HT-29 (cell line): ENCODE results near the gene PPTC7. TPM values are rescaled to one million over a fixed set of nuclear protein-coding genes. Genes with fewer than 3 reads are reported as not detected.
"Not testable (repeated sequence)": the region's sequence is repeated elsewhere in the genome, so short reads cannot be mapped to it uniquely, and the experiment has no call there.

Source experiments
- DNase-seq: peaks from one replicate; pipeline ENCODE4 v3.0.0-alpha.2; 2015; ENCODE audit warnings: low spot score
- total RNA-seq: library from RNA; depleted of rRNA; stranded (reverse); fragments of >200 nt; shearing (Covaris generic); gene quantifications from 2 replicates; pipeline ENCODE4 v1.2.3, GENCODE V29; 2014; rRNA removed

The PPTC7 gene, protein sequence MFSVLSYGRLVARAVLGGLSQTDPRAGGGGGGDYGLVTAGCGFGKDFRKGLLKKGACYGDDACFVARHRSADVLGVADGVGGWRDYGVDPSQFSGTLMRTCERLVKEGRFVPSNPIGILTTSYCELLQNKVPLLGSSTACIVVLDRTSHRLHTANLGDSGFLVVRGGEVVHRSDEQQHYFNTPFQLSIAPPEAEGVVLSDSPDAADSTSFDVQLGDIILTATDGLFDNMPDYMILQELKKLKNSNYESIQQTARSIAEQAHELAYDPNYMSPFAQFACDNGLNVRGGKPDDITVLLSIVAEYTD
- total RNA-seq, result 3.7 and 6.1 TPM in 2 replicates

DNA sequence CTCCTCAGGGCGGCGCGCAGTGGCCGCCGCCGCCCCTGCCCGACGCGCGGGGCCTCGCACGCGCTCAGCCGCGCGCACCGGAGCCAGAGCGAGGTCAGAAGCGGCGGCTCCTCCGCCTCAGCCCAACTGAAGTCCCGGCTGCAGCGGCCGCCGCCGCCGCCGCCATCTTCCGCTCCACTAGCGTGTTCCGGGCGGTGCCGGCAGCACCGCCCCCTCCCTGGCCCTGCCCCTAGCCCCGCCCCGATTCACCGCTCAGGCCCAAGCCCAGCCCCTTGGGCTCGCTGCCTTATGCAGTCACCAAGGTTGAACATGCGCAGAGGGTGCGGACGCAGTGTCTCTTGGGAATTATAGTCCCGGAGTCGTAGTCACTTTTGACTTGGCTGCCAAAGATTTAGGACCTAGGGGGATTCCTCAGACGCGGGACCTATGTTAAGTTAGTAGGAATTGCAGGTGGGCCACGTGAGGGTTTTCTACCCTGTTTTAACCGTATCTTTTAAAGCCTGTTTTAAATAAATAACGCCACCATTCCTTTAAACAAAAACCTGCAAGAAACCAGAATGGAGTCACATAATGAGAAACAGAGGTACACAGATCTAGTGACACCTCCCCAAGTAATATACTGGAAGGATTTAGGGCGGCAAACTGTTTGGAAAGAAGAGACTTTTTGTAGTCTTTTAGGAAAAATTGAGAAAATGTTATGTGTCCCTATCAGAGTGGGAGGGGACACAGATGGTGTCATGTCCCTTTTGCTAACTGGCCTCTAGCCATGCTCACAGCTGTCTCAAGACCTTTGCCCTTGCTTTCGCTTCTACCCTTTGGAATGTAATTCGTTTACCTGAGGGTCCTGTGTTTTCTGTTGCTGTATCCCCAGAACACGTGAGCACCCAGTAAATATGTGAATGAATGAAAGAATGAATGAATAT, at the start of gene PPTC7:
PPTC7 (minus strand) TSS at position 182 of the 923 bp plus-strand sequence. CDS start 287 bp downstream, outside the sequence.
- DNase-seq, result peak; percentile 93

DNA sequence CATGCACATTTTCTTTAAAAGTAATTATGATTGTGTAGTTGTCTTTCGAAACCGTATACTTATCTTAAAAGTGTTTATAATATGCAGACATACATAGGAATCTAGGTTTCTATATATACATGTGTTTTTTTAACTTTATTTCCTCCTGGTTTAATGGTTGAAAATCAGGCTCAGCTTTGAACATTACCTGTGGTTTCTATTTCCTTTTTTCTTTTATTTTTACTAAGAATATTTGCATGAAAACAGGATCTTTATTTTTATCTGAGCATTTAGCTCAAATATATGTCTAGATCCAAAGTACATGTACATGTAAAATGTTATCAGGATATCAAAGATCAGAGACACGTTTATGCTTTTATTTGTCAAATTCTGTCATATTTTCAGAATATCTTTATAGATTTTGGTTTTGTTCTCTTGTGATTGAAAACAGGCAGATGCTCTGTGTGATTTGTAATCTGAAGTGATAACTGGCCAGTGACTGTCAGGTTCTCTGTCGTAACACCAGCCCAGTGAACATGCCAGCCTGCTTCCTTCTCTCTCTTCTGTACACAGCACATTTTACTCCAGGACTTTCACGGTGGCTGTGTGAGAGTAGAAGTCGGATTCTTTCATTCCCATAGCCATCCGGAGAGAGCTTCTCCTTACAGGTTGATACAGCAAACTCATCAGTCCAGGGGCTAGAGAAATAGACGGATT, 44.5 kb upstream of the PPTC7 start:
- no peak for DNase-seq

DNA sequence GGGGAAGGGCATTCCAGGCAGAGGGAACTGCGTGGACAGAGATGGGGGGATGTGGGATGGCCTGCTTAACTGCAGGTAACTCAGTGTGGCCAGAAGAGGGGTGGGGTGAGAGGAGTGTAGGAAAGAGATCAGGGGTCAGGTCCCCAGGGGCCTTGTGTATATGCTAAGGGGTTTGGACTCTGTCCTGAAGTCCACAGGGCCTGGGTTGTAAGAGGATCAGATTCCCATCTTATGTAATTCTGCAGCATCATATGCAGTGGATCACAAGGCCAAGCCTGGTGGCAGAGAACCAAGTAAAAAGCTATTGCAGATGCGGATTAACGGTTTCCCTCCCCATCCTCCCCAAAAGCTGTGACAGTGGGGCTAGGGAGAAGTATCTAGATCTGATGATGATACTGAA, 39.5 kb upstream of the PPTC7 start:
- DNase-seq, result no peak

DNA sequence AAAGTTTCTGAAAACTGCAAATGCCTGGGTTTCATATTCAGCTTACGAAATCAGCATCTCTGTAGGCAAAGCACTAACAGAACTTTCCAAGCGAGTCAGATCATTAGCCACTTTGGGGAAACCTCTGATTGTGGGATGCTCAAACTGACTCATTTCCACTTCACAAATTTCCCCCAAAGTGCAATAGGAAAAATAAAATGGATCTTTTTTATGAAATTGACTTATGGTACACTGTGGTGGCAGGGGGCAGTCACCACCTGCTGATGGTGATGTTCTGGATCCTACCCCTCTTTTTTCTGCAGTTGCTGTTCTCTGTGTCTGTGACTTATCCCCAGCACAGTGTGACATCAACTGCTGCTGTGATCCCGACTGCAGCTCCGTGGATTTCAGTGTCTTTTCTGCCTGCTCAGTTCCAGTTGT, 36.4 kb upstream of the PPTC7 start:
- DNase-seq, result no peak

DNA sequence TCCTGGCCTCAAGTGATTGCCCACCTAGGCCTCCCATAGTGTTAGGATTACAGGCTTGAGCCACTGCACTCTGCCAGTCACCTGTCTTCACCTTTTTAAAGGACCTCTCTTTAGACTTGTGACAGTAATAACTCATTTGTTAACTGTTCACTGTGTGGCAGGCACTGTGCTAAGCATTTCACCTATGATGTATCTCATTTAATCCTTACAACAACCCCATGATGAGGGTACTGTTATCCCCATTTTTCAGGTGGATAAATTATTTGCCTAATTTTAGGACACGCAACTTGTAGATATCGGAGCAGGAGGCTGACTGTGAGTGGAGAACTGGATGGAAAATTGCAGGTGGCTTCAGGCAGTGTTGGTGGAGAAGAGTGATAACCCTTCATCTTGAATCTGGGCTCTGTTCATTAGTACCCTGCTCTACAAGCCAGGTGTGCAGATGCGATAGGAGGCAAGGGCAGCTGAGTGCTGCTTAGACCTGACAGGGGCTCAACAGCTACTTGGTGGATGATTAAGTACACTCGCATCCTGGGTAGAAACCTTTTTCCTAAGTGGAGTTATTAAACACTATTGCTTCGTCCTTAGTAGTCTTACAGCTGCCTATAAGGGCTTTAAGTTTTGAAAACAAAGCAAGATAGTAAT, 33.5 kb upstream of the PPTC7 start:
- no peak for DNase-seq

DNA sequence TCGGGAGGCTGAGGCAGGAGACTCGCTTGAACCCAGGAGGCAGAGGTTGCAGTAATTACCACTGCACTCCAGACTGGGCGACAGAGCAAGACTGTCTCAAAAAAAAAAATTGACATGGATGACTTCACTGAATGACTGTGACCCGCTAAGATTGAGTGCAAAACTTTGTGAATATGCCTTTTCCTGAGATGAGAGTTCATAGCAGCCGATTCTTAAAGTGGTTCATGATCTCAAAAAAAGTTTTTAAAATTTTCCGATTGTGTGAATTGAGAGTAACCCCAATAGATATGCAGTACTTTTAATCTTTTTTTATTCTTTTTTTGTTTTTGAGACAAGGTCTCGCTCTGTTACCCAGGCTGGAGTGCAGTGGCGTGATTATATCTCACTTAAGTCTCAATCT, 32.1 kb upstream of the PPTC7 start:
- no peak for DNase-seq

DNA sequence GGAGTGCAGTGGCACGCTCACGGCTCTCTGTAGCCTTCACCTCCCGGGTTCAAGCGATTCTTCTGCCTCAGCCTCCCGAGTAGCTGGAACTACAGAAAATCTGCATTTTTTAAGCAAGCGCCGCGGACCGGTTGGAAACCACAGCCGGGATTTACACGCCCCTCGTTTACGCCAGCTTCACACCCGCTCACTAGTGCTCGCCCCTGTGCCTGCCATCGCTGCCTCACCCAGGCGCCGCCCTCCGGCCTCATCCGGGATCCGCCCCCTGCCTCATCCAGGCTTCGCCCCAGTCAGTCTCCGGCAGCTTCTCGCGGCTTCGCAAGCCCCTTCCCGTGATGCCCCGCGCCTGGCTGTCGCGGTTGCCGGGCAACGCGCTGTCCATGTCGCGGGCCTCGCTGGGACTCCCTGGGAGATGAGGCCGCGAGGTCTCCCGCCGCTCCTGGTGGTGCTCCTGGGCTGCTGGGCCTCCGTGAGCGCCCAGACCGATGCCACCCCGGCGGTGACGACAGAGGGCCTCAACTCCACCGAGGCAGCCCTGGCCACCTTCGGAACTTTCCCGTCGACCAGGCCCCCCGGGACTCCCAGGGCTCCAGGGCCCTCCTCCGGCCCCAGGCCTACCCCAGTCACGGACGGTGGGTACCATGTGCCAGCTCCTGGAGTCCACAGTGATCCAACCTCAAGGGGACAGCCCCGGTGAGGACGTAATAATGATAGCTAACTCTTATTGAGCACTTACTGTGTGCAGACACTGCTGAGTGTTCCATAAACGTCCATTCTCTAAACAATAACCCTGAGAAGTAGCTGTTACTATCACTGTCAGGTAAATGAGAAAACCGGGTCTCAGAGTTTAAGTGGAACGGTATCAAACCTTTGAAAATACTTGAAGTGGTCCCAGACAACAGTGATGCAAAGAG, 30.9 kb upstream of the PPTC7 start, which contains the start of gene TCTN1:
TCTN1 (plus strand) TSS at position 359 of the 914 bp plus-strand sequence; CDS start at position 413, 54 bp downstream.
- peak; percentile 93 for DNase-seq

DNA sequence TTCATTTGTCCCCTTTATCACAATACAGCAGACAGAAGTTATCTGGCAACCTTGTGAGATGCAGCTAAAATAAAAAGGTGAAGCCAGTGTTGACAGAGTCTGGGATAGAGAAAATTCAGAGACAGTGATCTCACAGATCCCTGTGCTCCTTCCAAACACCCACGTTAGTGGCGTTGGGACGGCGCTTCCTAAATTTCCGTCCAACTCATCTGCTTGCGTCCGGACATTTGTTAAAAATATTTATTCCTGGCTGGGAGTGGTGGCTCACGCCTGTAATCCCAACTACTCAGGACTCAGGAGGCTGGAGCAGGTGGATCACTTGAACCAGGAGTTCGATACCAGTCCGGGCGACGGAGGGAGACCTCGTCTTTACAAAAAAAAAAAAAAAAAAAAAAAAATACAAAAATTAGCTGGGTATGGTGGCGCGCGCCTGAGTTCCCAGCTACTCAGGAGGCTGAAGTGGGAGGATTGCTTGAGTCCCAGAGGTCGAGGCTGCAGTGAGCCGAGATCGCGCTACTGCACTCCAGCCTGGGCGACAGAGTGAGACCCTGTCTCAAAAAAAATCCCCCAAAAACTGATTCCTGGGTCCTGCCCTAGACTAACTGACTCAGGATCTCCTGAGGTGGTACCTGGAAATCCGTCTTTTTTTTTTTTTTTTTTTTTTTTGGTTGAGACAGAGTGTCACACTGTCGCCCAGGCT, 30.1 kb upstream of the PPTC7 start:
- no peak for DNase-seq

DNA sequence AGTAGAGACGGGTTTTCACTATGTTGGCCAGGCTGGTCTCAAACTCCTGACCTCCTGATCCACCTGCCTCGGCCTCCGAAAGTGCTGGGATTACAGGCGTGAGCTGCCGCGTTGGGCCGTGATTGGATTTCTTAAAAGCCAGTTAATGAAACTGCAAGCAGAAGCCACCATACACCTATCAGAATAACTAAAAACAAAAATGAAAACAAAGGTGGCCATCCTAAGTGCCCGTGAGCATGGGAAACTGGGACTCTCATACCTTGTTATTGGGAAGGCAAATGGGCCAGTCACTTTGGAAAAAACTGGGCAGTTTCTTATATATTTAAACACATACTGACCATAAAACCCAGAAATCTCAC, 23.1 kb upstream of the PPTC7 start:
- no peak for DNase-seq

DNA sequence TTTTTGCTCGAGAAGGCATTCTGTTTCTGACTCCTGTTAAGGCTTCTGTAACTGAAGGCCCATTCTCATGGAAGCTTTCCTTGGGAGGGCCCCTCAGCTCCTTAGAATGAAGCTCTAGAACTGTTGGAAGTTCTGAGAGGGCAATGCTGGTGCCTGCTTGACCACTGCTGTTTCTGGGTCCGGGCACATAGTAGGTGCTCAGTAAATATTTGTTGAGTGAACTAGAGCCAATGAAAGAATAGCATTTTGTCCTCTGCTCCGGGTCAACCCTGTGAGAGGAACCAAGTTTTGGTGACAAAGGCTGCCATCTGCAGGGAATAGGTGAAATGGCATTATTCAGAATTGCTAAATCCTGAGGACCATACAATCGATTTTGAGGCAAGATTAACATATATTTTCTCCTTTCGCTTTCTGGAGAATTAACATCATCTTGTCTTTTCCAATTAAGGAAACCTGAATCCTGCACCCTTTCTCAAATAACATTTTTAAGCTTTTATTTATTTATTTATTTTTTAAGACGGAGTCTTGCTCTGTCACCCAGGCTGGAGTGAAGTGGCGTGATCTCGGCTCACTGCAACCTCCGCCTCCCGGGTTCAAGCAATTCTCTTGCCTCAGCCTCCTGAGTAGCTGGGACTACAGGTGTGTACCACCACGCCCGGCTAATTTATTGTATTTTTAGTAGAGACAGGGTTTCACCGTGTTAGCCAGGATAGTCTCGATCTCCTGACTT, 19.1 kb upstream of the PPTC7 start:
- peak; percentile 59 for DNase-seq

DNA sequence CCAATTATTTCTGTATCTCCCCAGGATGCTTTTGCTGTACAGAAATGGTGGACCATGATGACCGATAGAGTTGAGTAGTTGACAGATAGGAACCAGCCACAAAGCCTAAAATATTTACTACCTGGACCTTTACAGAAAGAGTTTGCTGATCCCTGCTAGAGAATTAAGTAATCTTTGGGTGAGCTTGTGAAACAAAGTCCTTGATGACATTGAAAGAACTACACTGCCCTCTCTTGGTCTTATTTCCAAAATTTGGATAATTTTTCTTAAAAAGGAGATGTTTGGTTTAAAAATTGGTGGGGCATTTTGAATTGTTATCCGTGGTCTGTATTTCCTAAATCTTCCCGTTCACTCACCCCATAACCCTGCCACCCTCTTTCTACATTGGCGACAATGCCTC, 17.1 kb upstream of the PPTC7 start:
- peak; percentile 47 for DNase-seq

DNA sequence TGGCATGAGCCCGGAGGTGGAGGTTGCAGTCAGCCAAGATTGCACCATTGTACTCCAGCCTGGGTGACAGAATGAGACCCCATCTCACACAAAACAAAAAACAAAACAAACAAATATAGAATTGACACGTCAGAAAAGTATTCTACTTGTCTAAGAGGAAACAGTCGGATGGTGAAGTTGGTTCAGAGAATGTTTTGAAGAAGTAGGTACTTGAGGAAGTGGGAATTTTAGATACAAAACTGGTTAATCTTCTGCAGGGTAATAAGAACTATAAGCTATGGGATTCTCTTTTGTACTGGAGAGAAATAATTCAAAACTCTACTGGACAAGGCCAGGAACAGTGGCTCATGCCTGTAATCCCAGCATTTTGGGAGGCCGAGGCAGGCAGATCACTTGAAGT, 16.2 kb upstream of the PPTC7 start:
- DNase-seq, result no peak

DNA sequence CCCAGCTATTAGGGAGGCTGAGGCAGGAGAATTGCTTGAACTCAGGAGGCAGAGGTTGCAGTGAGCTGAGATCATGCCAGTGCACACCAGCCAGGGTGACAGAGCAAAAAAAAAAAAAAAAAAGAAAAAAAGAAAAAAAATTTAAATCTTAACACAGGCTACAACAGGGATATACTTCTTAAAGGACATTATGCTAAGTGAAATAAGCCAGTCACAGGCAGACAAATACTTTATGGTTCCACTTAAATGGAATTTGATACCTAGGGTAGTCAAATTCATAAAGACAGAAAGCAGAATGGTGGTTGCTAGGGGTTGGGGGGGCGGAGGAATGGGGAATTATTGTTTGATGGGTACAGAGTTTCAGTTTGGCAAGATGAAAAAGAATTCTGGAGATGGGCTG, 14.8 kb upstream of the PPTC7 start:
- DNase-seq, result no peak

DNA sequence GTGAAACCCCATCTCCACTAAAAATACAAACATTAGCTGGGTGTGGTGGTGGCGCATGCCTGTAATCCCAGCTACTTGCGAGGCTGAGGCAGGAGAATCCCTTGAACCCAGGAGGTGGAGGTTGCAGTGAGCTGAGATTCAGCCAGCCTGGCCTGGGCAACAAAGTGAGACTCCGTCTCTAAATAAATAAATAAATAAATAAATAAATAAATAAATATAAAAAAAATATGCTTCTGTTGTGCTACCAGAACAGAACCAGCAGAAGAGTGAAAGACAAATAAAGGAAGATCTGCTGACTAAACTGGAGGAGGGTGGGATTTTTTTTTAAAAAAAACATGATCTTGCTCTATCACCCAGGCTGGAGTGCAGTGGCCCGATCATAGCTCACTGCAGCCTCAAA, 9.8 kb upstream of the PPTC7 start:
- not testable (repeated sequence) for DNase-seq

DNA sequence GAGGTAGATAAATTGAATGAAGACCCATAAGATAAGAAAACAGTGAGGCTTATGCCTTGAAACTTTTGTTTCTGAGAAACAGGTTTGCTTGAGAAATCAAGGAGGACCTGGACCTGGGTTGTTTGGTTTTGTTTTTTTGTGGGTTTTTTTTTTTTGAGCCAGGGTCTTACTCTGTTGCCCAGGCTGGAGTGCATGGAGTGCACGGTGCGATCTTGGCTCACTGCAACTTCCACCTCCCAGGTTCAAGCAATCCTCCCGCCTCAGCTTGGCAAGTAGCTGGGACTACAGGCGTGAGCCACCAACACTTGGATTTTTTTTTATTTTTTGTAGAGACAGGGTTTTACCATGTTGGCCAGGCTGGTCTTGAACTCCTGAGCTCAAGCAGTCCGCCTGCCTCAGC, 9.0 kb upstream of the PPTC7 start:
- no peak for DNase-seq

DNA sequence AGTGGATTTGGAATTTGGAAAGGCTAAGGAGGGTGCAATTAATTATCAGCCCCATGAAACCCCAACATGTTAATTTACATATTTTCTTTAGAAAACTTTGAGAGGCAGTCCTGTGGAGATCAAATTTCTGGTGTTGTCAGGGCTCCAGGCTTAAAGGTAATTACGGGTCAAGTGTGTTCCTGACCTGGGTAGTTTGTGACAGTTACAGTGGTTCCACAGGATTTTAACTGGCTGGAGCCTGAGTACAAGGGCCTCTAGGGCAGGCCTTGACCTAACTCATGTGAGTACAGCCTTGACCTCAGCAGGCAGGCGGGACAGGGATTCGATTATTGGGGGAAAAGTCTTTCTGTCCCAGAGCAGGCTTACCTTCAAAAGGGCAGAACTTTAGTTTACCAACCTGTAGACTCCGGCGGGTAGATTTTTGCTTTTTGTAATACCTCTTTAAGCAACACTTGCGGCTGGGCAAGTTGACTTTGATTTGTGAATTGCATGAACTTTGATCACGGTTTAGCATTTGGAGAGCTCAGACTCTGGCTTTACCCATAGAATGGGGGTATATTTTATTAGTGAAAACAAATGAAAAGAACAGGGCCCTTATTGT, 8.4 kb upstream of the PPTC7 start:
- no peak for DNase-seq

DNA sequence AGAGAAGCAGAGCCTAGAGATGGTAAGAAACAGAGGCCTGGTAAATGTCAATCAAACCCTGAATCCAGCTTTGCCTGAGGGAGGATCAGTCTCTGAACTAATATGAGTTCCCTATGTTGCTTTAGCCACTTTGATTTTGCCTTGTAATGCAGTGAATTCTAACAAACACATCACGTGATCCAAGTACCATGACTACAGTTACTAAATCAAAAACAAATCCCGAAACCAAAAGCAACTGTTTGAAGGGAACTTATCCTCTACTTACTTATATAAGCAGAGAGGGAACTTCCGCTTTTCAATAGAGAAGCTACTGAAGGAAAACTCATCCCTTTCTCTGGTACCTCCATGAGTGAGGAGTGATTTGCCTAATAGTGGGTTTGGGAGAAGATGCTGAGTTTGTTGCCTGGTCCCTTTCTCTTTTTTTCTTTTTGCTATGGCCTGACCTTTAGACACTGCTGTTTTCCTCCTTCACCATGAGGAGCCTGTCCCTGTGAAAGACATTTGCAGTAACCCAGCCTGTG, 7.7 kb upstream of the PPTC7 start:
- DNase-seq, result no peak

DNA sequence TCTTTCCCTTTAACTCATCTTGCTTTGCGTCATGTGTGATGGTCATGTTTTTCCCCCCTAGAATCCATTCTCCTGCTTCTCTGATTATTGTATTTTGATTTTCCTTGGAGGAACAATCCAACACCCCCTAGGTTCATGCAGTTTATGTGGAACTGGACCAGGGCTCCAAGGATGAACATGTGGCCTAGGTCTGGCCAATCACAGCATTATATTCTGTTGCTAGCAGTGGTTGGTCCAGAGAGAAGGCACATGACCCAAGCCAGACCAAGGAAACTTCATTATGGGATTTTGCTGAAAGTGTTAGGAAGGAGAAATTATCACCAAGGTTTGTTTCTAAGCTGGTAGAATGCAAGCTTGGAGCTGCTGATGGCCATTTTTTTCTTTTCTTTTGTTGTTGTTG, 6.9 kb upstream of the PPTC7 start:
- DNase-seq, result no peak
